Right atrium auricular region (tissue), 2 donors: ENCODE measurements around the gene OMP. TPM values are rescaled to one million over a fixed set of nuclear protein-coding genes. Genes with fewer than 3 reads are reported as not detected.
A peak's percentile ranks its signal among the peaks of the same experiment; 100 is the strongest.

Experiments
- DNase-seq: peaks from one replicate; pipeline ENCODE4 v3.0.0-alpha.2; 2019; ENCODE audit warnings: low spot score
- H3K27ac ChIP-seq, 2 donors: fragments of 200-600 bp; sonication (generic); 1 replicate in 1 of 2; 2 replicates in 1 of 2; pipeline ENCODE4 v1.5.1; 2016 to 2019
- H3K27me3 ChIP-seq, 2 donors: fragments of 200-600 bp; sonication (generic); one replicate each; pipeline versions ENCODE4 v1.5.1 to v1.6.0; 2017 to 2019
- H3K36me3 ChIP-seq: fragments of 200-600 bp; sonication (generic); one replicate; pipeline ENCODE4 v1.5.1; 2016
- H3K4me1 ChIP-seq, 2 donors: fragments of 200-600 bp; sonication (generic); one replicate each; pipeline versions ENCODE4 v1.5.1 to v1.6.0; 2017 to 2019
- H3K4me3 ChIP-seq, 2 donors: fragments of 200-600 bp; sonication (generic); 1 replicate in 1 of 2; 2 replicates in 1 of 2; pipeline ENCODE4 v1.5.1; 2017 to 2019; ENCODE audit warnings: mild to moderate bottlenecking in 1 of 2, moderate library complexity in 1 of 2
- H3K9me3 ChIP-seq, 2 donors: fragments of 200-600 bp; sonication (generic); one replicate each; pipeline ENCODE4 v1.5.1; 2019
- CTCF ChIP-seq, 2 donors: fragments of 200-600 bp; sonication (generic); IDR thresholded peaks; one replicate each; pipeline ENCODE4 v1.5.1; 2019; ENCODE audit warnings: antibody characterized with exemption in 2 of 2
- total RNA-seq, 2 donors: library from RNA; depleted of rRNA; stranded (reverse); fragments of >200 nt; gene quantifications; one replicate each; pipeline ENCODE4 v1.1.0, GENCODE V29; 2016

OMP gene
- total RNA-seq, 2 donors from 2014 or later, result not detected

GRCh38 chr11:77071077-77071476, 31.6 kb upstream of the OMP start:
- no peaks in the 10 kb centered on the region for H3K36me3 ChIP-seq
- H3K27me3 ChIP-seq, result no peaks in the 10 kb centered on the region
- no peak for DNase-seq
- H3K4me3 ChIP-seq, result no peak overlapping the region
- no peaks in the 10 kb centered on the region for H3K9me3 ChIP-seq
- H3K27ac ChIP-seq, result no peak overlapping the region
- TF ChIP-seq CTCF (IDR thresholded peaks at IDR 0.05), result no peak
- peaks cover 0 to 49% of the 10 kb centered on the region in 2 donors for H3K4me1 ChIP-seq

GRCh38 chr11:77071671-77072605, 30.7 kb upstream of the OMP start:
- Histone ChIP-seq H3K9me3 (no peaks in the 10 kb centered on the region), H3K27me3 (no peaks in the 10 kb centered on the region), H3K27ac (peak overlapping the region; percentile 66 to 80), H3K4me3 (no peak overlapping the region), H3K36me3 (no peaks in the 10 kb centered on the region), H3K4me1 (peaks cover 0 to 47% of the 10 kb centered on the region in 2 donors)
- DNase-seq, result no peak
- TF ChIP-seq CTCF (IDR thresholded peaks at IDR 0.05), result no peak

- TF ChIP-seq CTCF (IDR thresholded peaks at IDR 0.05), result no peak
- Histone ChIP-seq H3K4me1 (peaks cover 0 to 40% of the 10 kb centered on the region in 2 donors), H3K27ac (peak overlapping the region; percentile 66 to 80), H3K9me3 (no peaks in the 10 kb centered on the region), H3K36me3 (no peaks in the 10 kb centered on the region), H3K4me3 (no peak overlapping the region), H3K27me3 (no peaks in the 10 kb centered on the region)
- no peak for DNase-seq
These were observed 29.8 kb upstream of the OMP start for GRCh38 chr11:77072851-77073327.

- Histone ChIP-seq H3K27me3 (no peaks in the 10 kb centered on the region), H3K27ac (peak overlapping the region; percentile 66 to 80), H3K9me3 (peaks cover 0 to 3% of the 10 kb centered on the region in 2 donors), H3K36me3 (no peaks in the 10 kb centered on the region), H3K4me3 (no peak overlapping the region), H3K4me1 (peaks cover 0 to 34% of the 10 kb centered on the region in 2 donors)
- TF ChIP-seq CTCF (IDR thresholded peaks at IDR 0.05), result peak in 1 of 2 donors; percentile 54
- peak; percentile 93 for DNase-seq
These were observed 29.2 kb upstream of the OMP start for GRCh38 chr11:77073328-77074001.

GRCh38 chr11:77074205-77074604, 28.4 kb upstream of the OMP start:
- peak; percentile 42 for DNase-seq
- Histone ChIP-seq H3K4me3 (no peak overlapping the region), H3K4me1 (peaks cover 0 to 30% of the 10 kb centered on the region in 2 donors), H3K27ac (peak overlapping the region; percentile 66 to 80), H3K9me3 (peaks cover 0 to 3% of the 10 kb centered on the region in 2 donors), H3K36me3 (no peaks in the 10 kb centered on the region), H3K27me3 (no peaks in the 10 kb centered on the region)
- no peak for TF ChIP-seq CTCF (IDR thresholded peaks at IDR 0.05)
